GM19023 (cell line): ENCODE results near the gene RGL2.
A peak's percentile ranks its signal among the peaks of the same experiment; 100 is the strongest.
"Not testable (repeated sequence)": the region's sequence is repeated elsewhere in the genome, so short reads cannot be mapped to it uniquely, and the experiment has no call there.

Experiments
- ATAC-seq: cut with Tn5 transposase; IDR thresholded peaks from one replicate; pipeline ENCODE4 v1.9.1; 2021; ENCODE audit warnings: mild to moderate bottlenecking, moderate library complexity; ENCODE audit not compliant: unreplicated experiment

RGL2 gene

DNA sequence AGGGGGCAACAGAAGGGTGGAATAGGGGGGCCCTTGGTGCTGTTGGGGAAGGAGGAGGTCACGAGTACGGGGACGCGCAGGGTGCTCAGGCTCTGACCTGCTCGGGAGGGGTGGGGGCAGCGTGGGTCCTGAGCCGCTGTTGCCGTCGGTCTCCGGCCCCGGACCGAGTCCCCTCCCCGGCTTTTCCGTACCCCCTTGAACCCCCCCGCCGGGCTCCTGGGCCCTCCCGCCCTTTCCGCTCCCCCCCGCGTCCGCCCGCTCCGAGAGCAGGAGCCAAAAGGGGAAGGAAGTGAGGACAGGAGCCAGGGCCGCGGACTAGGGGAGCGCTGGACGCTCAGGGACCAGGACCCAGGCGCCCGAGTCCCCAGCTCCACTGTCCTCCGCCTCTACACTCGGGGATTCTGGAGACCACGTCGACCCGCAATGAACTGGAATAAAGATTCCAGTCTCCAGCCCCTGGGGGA is at the start of gene RGL2:
Gene RGL2 (minus strand): TSS at position 170 of the 464 bp plus-strand sequence. CDS start 332 bp downstream, outside the sequence.
- peak; percentile 27 for ATAC-seq

GRCh38 chr6:33347816-33348215 is 49.1 kb upstream of the RGL2 start:
- no peak for ATAC-seq

- ATAC-seq: not testable (repeated sequence)
Measured at GRCh38 chr6:33346972-33347371, 48.2 kb upstream of the RGL2 start.

DNA sequence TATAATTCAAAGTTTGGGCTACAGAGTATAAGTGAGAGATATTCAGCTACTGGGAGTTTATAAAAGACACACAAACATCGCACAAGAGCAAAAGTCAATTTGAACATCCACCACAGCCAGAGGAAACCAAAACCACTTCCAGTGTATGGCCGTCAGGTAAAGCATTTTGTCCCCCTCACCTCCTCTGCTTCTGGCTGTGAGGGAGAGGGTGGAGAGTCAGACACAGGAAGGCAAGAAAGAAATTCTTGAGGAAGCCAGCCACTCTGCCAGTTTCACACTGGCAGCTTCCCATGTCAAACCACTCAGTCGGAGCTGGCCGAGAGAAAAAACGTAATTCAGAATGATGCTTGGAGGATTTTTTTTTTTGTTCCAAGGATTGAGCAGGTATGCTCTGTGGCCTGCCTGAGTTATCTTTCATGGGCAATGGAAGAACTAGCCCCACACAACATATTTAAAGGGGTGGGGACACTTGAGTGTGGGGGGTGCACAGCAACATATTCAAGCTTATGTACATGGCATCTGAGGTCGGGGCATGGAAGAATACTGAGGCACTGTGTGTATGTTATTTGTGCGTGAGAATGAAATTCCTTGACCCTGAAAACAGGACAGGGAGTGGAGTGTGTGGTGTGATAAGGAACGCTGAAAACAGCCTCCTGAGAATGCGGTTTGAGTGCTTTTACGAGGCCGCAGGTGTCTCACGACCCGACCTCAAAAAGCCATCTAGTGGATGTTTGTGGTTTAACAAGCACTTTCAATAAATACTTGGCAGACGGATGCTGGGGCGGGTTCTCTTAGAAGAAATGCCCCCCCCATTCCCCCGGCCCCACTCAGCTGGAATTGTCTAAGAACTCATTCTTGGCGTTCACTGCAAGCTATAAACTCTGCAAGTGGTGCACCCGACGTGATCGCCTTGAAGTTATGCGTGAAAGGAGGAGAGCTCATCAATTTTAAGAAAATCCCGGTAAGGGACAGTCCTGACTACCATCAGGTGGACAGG is 46.3 kb upstream of the RGL2 start:
- ATAC-seq: no peak

GRCh38 chr6:33343953-33344611 is 45.3 kb upstream of the RGL2 start:
- no peak for ATAC-seq

DNA sequence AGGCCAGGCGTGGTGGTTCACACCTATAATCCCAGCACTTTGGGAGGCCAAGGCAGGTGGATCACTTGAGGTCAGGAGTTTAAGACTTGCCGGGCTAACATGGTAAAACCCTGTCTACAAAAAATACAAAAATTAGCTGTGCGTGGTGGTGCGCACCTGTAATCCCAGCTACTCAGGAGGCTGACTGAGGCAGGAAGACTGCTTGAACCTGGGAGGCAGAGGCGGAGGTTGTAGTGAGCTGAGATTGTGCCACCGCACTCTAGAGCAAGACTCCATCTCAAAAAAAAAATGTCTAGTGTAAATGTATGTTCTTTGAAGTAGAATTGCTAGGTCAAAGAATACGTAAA is 44.8 kb upstream of the RGL2 start:
- ATAC-seq: not testable (repeated sequence)

DNA sequence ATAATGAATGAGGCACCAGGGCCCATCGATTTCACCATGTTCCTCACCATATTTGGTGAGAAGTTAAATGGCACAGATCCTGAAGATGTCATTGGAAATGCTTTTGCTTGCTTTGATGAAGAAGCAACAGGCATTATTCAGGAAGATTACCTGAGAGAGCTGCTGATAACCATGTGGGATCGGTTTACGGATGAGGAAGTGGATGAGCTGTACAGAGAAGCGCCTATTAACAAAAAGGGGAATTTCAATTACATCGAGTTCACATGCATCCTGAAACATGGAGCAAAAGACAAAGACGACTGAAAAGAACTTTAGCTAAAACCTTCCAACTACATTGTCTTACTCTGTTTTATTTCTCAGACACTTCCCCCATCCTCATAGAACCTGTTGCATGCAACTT is 40.5 kb upstream of the RGL2 start:
- ATAC-seq: no peak

DNA sequence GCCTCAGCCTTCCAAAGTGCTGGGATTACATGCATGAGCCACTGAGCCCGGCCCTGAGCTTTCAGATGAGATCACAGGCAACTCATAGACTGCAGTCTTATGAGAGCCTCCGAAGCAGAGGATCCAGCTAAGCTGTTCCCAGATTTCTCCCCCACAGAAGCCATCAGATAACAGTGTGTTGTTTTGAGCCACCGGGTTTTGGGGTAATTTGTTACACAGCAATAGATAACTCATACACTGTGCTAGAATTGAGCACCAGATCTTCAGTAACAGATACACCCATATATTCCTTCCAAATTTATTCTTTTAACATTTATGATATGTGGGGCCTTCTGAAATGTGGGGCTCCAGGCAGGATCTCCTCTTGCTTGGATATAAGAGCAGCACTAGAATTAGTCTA is 37.8 kb upstream of the RGL2 start:
- no peak for ATAC-seq

DNA sequence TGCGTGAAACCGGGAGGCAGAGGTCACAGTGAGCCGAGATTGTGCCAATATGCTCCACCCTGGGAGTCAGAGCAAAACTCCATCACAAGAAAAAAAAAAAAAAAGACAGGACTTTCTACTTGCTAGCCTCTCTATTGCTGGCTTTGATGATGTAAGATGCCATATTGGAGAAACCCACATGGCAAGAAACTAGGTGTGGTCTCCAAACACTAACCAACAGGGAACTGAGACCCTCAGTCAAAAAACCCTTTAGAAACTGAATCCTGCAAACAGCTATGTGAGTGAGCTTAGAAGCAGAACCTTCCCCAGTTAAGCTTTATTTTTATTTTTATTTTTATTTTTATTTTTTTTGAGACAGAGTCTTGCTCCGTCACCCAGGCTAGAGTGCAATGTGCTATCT is 37.2 kb upstream of the RGL2 start:
- ATAC-seq: no peak

DNA sequence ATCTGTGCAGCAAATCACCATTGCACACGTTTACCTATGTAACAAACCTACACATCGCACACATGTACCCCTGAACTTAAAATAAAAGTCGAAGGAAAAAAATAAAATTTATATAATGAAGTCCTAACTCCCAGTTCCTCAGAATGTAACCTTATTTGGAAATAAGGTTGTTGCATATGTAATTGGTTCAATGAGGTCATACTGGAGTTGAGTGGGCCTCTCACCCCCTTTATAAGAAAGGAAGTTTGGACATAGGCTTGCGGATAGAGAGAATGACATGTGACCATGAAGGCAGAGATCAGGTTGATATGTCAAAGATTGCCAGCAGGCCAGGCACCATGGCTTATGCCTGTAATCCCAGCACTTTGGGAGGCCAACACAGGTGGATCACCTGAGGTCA is 34.9 kb upstream of the RGL2 start:
- no peak for ATAC-seq

- no peak for ATAC-seq
Measured at GRCh38 chr6:33330736-33331135, 32.0 kb upstream of the RGL2 start.

GRCh38 chr6:33329058-33329457 is 30.3 kb upstream of the RGL2 start:
- no peak for ATAC-seq

GRCh38 chr6:33324125-33324524 is 25.4 kb upstream of the RGL2 start:
- ATAC-seq: no peak

- ATAC-seq: peak; percentile 7
Measured at GRCh38 chr6:33323623-33323948, 24.8 kb upstream of the RGL2 start.

GRCh38 chr6:33321227-33321626 is 22.5 kb upstream of the RGL2 start:
- ATAC-seq: no peak

DNA sequence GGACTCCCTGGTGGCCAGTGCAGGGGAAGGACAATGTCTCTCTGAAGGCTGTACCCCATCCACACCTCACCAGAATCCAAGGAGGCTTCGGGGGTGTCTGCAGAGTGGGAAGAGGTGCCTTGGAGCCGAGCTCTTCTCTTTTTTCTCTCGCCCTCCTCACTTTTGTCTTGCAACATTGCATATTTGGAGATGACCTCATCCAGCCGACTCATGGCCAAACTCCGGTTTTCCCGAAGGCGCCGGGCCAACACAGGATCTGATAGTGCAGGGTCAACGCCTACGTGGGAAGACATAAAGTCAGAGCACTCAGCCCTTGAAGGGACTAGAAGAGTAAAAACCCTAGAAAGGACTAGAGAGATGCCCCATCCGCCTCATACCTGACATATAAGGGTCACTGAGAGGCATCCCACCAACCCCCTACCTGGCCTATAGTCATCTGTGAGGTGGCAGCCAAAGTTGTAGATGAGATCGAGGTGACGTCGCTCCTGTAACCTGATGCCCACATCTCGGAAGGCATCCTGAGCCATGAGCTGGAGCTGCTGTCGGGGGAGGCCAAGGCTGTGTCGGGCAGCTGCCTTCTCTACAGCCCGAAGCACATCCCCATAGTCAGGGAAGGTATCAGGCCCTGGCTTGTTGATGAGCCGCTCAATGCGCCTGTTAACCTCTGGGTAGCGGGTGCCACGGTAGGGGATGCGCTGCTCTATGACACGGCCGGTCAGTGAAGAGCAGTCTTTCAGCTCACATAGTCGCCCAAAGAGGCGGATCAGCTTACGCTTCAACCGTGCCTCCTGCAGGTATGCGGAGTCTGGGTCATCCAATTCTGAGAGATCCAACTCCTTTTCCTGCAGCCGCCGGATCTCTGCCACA is 21.8 kb upstream of the RGL2 start:
- ATAC-seq: no peak

DNA sequence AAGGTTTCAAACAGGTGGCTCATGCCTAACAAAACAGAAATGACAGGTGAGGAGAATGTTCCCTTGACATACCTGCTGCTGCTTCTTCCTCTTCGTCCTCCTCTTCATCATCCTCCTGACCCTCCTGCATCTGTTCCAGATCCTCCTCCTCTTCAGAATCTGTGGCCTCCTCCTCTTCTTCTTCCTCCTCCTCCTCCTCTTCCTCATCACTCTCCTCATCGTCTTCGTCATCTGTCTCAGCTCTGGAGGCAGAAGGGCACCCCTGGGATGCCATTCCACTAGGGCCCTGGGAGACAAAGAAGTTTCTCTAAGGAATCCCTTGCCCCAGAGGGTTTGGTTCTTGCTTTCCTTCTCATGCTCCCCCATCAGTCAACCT is 21.2 kb upstream of the RGL2 start:
- no peak for ATAC-seq

DNA sequence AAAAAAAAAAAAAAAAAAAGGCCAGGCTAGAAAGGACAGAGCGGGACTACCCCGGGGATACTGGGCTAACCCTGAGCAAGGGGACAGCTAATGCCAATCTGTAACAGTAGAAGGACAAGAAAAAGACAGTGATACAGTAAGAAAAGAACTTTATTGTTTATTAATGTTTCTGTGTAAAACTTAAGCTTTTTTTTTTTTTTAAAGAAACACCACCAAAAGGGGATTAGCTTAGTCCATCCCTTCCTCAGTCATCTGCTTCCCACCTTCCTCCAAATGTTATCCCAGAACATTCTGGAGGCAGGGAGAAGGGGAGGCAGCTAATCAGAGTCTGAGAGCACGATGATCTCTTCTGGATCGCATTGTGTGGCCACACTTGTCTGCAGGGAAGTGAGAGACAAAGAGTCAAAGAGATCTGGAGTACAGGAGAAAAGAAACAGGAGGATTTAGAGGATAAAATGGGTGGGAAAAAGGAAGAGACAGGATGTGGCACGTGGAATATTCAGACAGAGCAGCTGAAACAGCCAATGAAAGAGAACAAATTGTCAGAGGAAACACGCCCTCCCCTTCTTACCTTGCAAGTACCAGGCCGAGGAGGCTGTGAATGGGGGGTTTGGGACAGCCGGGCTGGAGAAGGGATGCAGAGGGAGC is 19.8 kb upstream of the RGL2 start:
- ATAC-seq: no peak

- peak; percentile 49 for ATAC-seq
Measured at GRCh38 chr6:33317669-33318425, 19.1 kb upstream of the RGL2 start, which contains the start of gene ZBTB22. ZBTB22 (minus strand) TSS chr6:33317744; CDS start chr6:33316916, 828 bp downstream.

GRCh38 chr6:33317419-33317668 is 18.6 kb upstream of the RGL2 start:
- ATAC-seq: no peak
